IMR-90 (cell line): Measurements from ENCODE around the gene HOXA13. TPM values are rescaled to one million over a fixed set of nuclear protein-coding genes. Genes with fewer than 3 reads are reported as not detected.

Experiments used
- ATAC-seq: fragments of 200-7000 bp; cut with Tn5 transposase; 2 replicates; pipeline ENCODE4 v1.9.1; 2020; ENCODE audit warnings: low read depth, mild to moderate bottlenecking, moderate library complexity
- BruUV-seq: library from RNA; stranded (reverse); fragments of 400-500 nt; replicated peaks from 2 replicates; lab custom pipeline; 2021; lab: Mats Ljungman, UMichigan
- CTCF ChIA-PET: fragments of 300-600 bp; formaldehyde crosslinking; extraction: SDS; loops from one replicate; lab custom pipeline; 2021; ENCODE audit warnings: antibody characterized with exemption; lab: Yijun Ruan, JAX
- POLR2A ChIA-PET: fragments of 300-600 bp; sonication (Branson Sonifier 250); formaldehyde crosslinking; loops from one replicate; lab custom pipeline; 2022; ENCODE audit warnings: antibody characterized with exemption; ENCODE audit not compliant: unreplicated experiment; lab: Charles Lee
- DNase-seq: peaks from one replicate; pipeline ENCODE4 v3.0.0; 2013
- H2AFZ ChIP-seq: replicated peaks from 2 replicates; pipeline ENCODE3; 2013; ENCODE audit warnings: low read length, mild to moderate bottlenecking; ENCODE audit not compliant: poor library complexity
- H2AK5ac ChIP-seq: 2 replicates; pipeline ENCODE4 v1.6.1; 2013; ENCODE audit warnings: low read depth, low read length, inconsistent platforms
- H2AK9ac ChIP-seq: replicated peaks from 2 replicates; pipeline ENCODE3; 2013; ENCODE audit warnings: mild to moderate bottlenecking, low read depth, low read length, moderate library complexity; ENCODE audit not compliant: poor library complexity
- H2BK120ac ChIP-seq: 2 replicates; pipeline ENCODE4 v1.6.1; 2013; ENCODE audit warnings: low read depth, low read length, inconsistent platforms
- H2BK15ac ChIP-seq: 3 replicates; pipeline ENCODE4 v1.6.1; 2013; ENCODE audit warnings: low read depth, low read length, inconsistent platforms
- H2BK20ac ChIP-seq: 2 replicates; pipeline ENCODE4 v1.6.1; 2013; ENCODE audit warnings: low read depth, mild to moderate bottlenecking, inconsistent platforms, low read length, moderate library complexity
- H2BK5ac ChIP-seq: 2 replicates; pipeline ENCODE4 v1.6.1; 2013; ENCODE audit warnings: mild to moderate bottlenecking, low read depth, low read length, inconsistent platforms; ENCODE audit not compliant: poor library complexity, severe bottlenecking
- H3K14ac ChIP-seq: replicated peaks from 2 replicates; pipeline ENCODE4 v1.6.1; 2013; ENCODE audit warnings: low read depth, low read length, inconsistent platforms
- H3K18ac ChIP-seq: 2 replicates; pipeline ENCODE4 v1.6.1; 2013; ENCODE audit warnings: low read depth, low read length, control low read depth
- H3K23ac ChIP-seq: 2 replicates; pipeline ENCODE4 v1.6.1; 2013; ENCODE audit warnings: low read depth, low read length, inconsistent platforms
- H3K27ac ChIP-seq: 2 replicates; pipeline ENCODE4 v1.5.1; 2013; ENCODE audit warnings: mild to moderate bottlenecking, control low read depth, low read length; ENCODE audit not compliant: insufficient read depth
- H3K27me3 ChIP-seq: 2 replicates; pipeline ENCODE4 v1.6.1; 2013; ENCODE audit warnings: low read length; ENCODE audit not compliant: control insufficient read depth, insufficient read depth
- H3K36me3 ChIP-seq: 2 replicates; pipeline ENCODE4 v1.6.1; 2013; ENCODE audit warnings: low read length, mixed read lengths; ENCODE audit not compliant: control insufficient read depth, insufficient read depth
- H3K4ac ChIP-seq: 2 replicates; pipeline ENCODE4 v1.6.1; 2013; ENCODE audit warnings: low read depth, low read length, inconsistent platforms
- H3K4me1 ChIP-seq: 2 replicates; pipeline ENCODE4 v1.6.1; 2013; ENCODE audit warnings: low read length, mixed read lengths; ENCODE audit not compliant: control insufficient read depth, insufficient read depth
- H3K4me2 ChIP-seq: 2 replicates; pipeline ENCODE4 v1.6.1; 2013; ENCODE audit warnings: low read depth, mild to moderate bottlenecking, control low read depth, low read length, moderate library complexity
- H3K4me3 ChIP-seq: 2 replicates; pipeline ENCODE4 v1.5.1; 2013; ENCODE audit warnings: low read depth, mild to moderate bottlenecking, control low read depth, low read length, moderate library complexity; ENCODE audit not compliant: insufficient read depth
- H3K56ac ChIP-seq: 2 replicates; pipeline ENCODE4 v1.6.1; 2013; ENCODE audit warnings: low read length, inconsistent platforms; ENCODE audit not compliant: insufficient read depth; ENCODE audit errors: extremely low read depth
- H3K79me1 ChIP-seq, 2 experiments: 2 replicates each; pipeline ENCODE4 v1.6.1; 2013; ENCODE audit warnings: low read length in 2 of 2, inconsistent platforms in 1 of 2, low read depth in 1 of 2
- H3K9ac ChIP-seq: 2 replicates; pipeline ENCODE4 v1.6.1; 2013; ENCODE audit warnings: low read depth, low read length, control low read depth
- H3K9me1 ChIP-seq: 2 replicates; pipeline ENCODE4 v1.6.1; 2013; ENCODE audit warnings: low read length, inconsistent platforms; ENCODE audit not compliant: insufficient read depth
- H3K9me3 ChIP-seq: 2 replicates; pipeline ENCODE4 v1.6.1; 2013; ENCODE audit warnings: low read length; ENCODE audit not compliant: control insufficient read depth, insufficient read depth
- H4K20me1 ChIP-seq: 2 replicates; pipeline ENCODE4 v1.6.1; 2013; ENCODE audit warnings: low read length, inconsistent platforms; ENCODE audit not compliant: insufficient read depth
- H4K5ac ChIP-seq: 2 replicates; pipeline ENCODE4 v1.6.1; 2013; ENCODE audit warnings: mild to moderate bottlenecking, low read depth, low read length, control low read depth
- H4K8ac ChIP-seq, 2 experiments: 2 replicates each; pipeline ENCODE4 v1.6.1; 2013; ENCODE audit warnings: low read depth in 2 of 2, low read length in 2 of 2, control low read depth in 1 of 2, inconsistent platforms in 1 of 2
- H4K91ac ChIP-seq: 2 replicates; pipeline ENCODE4 v1.6.1; 2013; ENCODE audit warnings: low read depth, low read length, inconsistent platforms; ENCODE audit not compliant: insufficient read depth
- BHLHE40 ChIP-seq: fragments of 150-350 bp; IDR thresholded peaks from 2 replicates; pipeline ENCODE4 v1.6.1; 2016; ENCODE audit warnings: mild to moderate bottlenecking, low read depth, low read length
- CEBPB ChIP-seq: IDR thresholded peaks from 2 replicates; pipeline ENCODE4 v1.6.1; 2012; ENCODE audit warnings: low read depth, low read length, improper control_type of control experiment
- FOS ChIP-seq: fragments of 150-350 bp; IDR thresholded peaks from 2 replicates; pipeline ENCODE4 v1.6.1; 2016; ENCODE audit warnings: low read depth, low read length
- MAFK ChIP-seq: IDR thresholded peaks from 2 replicates; pipeline ENCODE4 v1.6.1; 2012; ENCODE audit warnings: low read depth, low read length, improper control_type of control experiment
- MAZ ChIP-seq: IDR thresholded peaks from 2 replicates; pipeline ENCODE4 v1.6.1; 2012; ENCODE audit warnings: low read depth, mild to moderate bottlenecking, low read length, improper control_type of control experiment, moderate library complexity, borderline replicate concordance
- MXI1 ChIP-seq: IDR thresholded peaks from 2 replicates; pipeline ENCODE4 v1.6.1; 2012; ENCODE audit warnings: low read depth, mild to moderate bottlenecking, low read length, moderate library complexity, borderline replicate concordance
- NFE2L2 ChIP-seq: fragments of 150-350 bp; IDR thresholded peaks from 2 replicates; pipeline ENCODE4 v1.6.1; 2016; ENCODE audit warnings: low read depth, mild to moderate bottlenecking, low read length
- POLR2A ChIP-seq: IDR thresholded peaks from 2 replicates; pipeline ENCODE4 v1.6.1; 2012; ENCODE audit warnings: mild to moderate bottlenecking, low read depth, low read length
- RAD21 ChIP-seq: IDR thresholded peaks from 2 replicates; pipeline ENCODE4 v1.6.1; 2012; ENCODE audit warnings: low read length, improper control_type of control experiment
- RCOR1 ChIP-seq: IDR thresholded peaks from 2 replicates; pipeline ENCODE4 v1.6.1; 2012; ENCODE audit warnings: mild to moderate bottlenecking, low read length, improper control_type of control experiment; ENCODE audit not compliant: insufficient replicate concordance
- RFX5 ChIP-seq: IDR thresholded peaks from 2 replicates; pipeline ENCODE4 v1.8.0; 2012; ENCODE audit warnings: low read depth, mild to moderate bottlenecking, low read length, moderate library complexity
- SMC3 ChIP-seq: fragments of 150-350 bp; IDR thresholded peaks from 2 replicates; pipeline ENCODE4 v1.6.1; 2016; ENCODE audit warnings: low read depth, mild to moderate bottlenecking, antibody characterized with exemption, low read length, moderate library complexity
- whole genome bisulfite sequencing, 2 experiments: methylation state at CpG; one replicate each; pipeline versions ENCODE4 v1.1.5 to v1.1.7; 2013; ENCODE audit warnings: missing lambda C conversion rate in 2 of 2; ENCODE audit not compliant: insufficient read length in 1 of 2; ENCODE audit errors: extremely low coverage in 2 of 2; 5-methylcytosine and 5-hydroxymethylcytosine counted together
- dilution Hi-C: fragments of 300-500 bp; cut with HindIII; formaldehyde crosslinking; loops from one replicate; pipeline ENCODE4 v1.14.3; 2018; ENCODE audit warnings: low sequenced_read_pairs; ENCODE audit not compliant: unreplicated experiment
- in situ Hi-C: fragments of 300-500 bp; cut with MboI; formaldehyde crosslinking; loops from 3 replicates; pipeline ENCODE4 v1.14.3; 2019; ENCODE audit warnings: low sequenced_read_pairs, inconsistent platforms, mixed read lengths
- intact Hi-C: fragments of 100-400 bp; cut with micrococcal nuclease; formaldehyde crosslinking; loops from 2 replicates; pipeline ENCODE4 v1.10.0; 2022
- polyA plus RNA-seq, 3 experiments: library from polyadenylated mRNA; depleted of rRNA; stranded (reverse); fragments of >200 nt; gene quantifications; 2 replicates each; pipeline ENCODE4 v1.2.3, GENCODE V29; 2012; ENCODE audit warnings: low replicate concordance in 1 of 3
- total RNA-seq: library from RNA; depleted of rRNA; stranded (reverse); fragments of >200 nt; gene quantifications from 2 replicates; pipeline ENCODE4 v1.2.3, GENCODE V29; 2012
- TF ChIP-seq, protein P1 (sequence below): fragments of 150-350 bp; IDR thresholded peaks from 2 replicates; pipeline ENCODE4 v1.6.1; 2017; ENCODE audit warnings: mild to moderate bottlenecking, antibody characterized with exemption, low read length, low read depth
- TF ChIP-seq, protein P2 (sequence below): fragments of 150-350 bp; IDR thresholded peaks from 2 replicates; pipeline ENCODE4 v1.6.1; 2016; ENCODE audit warnings: low read depth, mild to moderate bottlenecking, low read length, moderate library complexity, borderline replicate concordance
- TF ChIP-seq, protein P3 (sequence below): conservative IDR thresholded peaks from 2 replicates; pipeline ENCODE4 v1.5.1; 2012; ENCODE audit warnings: mild to moderate bottlenecking, low read depth, low read length, improper control_type of control experiment

HOXA13 gene
- total and polyA plus RNA-seq, 2 of the 4 experiments (the other 2 are of a cell fraction), result not detected

DNA sequence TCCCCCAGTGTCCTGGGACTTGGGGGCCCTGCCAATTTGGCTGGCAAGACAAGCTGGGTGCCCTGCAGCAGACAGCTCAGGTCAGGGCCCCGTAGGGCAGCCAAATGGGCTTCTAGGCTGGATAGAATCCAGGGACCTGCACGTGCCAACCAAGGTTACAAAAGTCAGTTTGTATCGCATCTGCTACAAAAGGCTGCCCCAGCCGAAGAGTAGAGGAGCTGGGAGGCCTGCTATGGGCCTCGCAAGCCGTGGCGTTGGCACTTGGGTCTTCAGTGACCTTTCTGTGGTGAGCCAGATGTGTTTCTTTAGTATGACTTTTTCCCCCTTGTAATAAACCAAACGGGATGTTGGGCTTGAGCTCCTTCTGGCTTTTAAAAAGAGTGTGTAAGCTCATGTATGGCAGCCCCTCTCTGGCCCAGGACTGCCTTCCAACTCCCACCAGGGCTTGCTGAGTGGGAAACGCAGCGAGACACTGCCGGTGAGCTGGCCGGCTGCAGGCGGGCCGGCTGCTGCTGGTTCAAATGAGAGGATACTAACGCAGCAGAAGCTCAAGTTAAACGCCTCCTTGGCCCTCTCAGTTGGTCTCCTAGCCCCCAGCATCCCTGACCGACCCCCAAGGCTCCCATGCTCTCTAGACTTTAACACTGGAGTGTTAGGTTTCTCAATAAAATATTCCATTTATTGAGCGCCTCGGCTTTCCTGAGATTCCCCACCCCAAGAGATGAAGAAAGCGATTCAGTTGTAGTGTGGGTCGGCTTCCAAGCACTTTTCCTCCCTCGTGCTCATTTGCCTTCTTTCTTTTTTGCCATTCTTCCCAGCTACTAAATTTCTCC, 22.7 kb downstream of the HOXA13 start:
- Histone ChIP-seq H3K36me3 (no peaks in the 10 kb centered on the region), H2AFZ (no peak overlapping the region), H2BK120ac (no peak overlapping the region), H3K27ac (no peak overlapping the region), H3K23ac (no peak overlapping the region), H3K9me1 (no peaks in the 10 kb centered on the region), H4K20me1 (0 out of 2 replicates have a peak, but pooled peaks cover 7% of the 10 kb centered on the region), H4K5ac (no peak overlapping the region), H3K79me1 (no peaks in the 10 kb centered on the region), H3K56ac (no peak overlapping the region), H3K4me1 (no peaks in the 10 kb centered on the region; the same call in 1 of the 2 replicates), H2BK5ac (no peak overlapping the region), H2AK9ac (no peak overlapping the region), H2BK15ac (no peak overlapping the region), H3K4me3 (no peak overlapping the region), H3K18ac (no peak overlapping the region), H3K27me3 (peaks cover 88% of the 10 kb centered on the region), H4K8ac (no peak overlapping the region), H2BK20ac (no peak overlapping the region), H3K4me2 (no peak overlapping the region), H3K9me3 (peaks cover 4% of the 10 kb centered on the region; the same call in 1 of the 2 replicates), H3K4ac (no peak overlapping the region), H3K9ac (no peak overlapping the region), H4K91ac (no peak overlapping the region), H2AK5ac (no peak overlapping the region), H3K14ac (no peak overlapping the region)
- POLR2A ChIA-PET, result no interaction called here
- DNase-seq, result no peak
- intact Hi-C loops, result no loop called here
- CTCF ChIA-PET, result interaction anchor here (1.3 kb wide), 1 partner anchor 322 kb away, joined by 4 read pairs; no protein-coding TSS in a partner anchor
- in situ Hi-C loops, result no loop called here
- no peak for ATAC-seq
- no TSS peak for BruUV-seq
- dilution Hi-C loops, result no loop called here
- WGBS, 2 experiments, result 80% methylated on average over 1 of the region's 22 CpGs; no CpG with 5 or more reads in 1 of the 2 experiments
- TF ChIP-seq, protein P1, sequence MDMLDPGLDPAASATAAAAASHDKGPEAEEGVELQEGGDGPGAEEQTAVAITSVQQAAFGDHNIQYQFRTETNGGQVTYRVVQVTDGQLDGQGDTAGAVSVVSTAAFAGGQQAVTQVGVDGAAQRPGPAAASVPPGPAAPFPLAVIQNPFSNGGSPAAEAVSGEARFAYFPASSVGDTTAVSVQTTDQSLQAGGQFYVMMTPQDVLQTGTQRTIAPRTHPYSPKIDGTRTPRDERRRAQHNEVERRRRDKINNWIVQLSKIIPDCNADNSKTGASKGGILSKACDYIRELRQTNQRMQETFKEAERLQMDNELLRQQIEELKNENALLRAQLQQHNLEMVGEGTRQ, result no peak
- no peak for TF ChIP-seq CEBPB
- TF ChIP-seq RAD21, result no peak
- TF ChIP-seq MAZ, result no peak
- TF ChIP-seq, protein P2, sequence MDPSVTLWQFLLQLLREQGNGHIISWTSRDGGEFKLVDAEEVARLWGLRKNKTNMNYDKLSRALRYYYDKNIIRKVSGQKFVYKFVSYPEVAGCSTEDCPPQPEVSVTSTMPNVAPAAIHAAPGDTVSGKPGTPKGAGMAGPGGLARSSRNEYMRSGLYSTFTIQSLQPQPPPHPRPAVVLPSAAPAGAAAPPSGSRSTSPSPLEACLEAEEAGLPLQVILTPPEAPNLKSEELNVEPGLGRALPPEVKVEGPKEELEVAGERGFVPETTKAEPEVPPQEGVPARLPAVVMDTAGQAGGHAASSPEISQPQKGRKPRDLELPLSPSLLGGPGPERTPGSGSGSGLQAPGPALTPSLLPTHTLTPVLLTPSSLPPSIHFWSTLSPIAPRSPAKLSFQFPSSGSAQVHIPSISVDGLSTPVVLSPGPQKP, result no peak
- no peak for TF ChIP-seq NFE2L2
- TF ChIP-seq SMC3, result no peak
- TF ChIP-seq, protein P3, sequence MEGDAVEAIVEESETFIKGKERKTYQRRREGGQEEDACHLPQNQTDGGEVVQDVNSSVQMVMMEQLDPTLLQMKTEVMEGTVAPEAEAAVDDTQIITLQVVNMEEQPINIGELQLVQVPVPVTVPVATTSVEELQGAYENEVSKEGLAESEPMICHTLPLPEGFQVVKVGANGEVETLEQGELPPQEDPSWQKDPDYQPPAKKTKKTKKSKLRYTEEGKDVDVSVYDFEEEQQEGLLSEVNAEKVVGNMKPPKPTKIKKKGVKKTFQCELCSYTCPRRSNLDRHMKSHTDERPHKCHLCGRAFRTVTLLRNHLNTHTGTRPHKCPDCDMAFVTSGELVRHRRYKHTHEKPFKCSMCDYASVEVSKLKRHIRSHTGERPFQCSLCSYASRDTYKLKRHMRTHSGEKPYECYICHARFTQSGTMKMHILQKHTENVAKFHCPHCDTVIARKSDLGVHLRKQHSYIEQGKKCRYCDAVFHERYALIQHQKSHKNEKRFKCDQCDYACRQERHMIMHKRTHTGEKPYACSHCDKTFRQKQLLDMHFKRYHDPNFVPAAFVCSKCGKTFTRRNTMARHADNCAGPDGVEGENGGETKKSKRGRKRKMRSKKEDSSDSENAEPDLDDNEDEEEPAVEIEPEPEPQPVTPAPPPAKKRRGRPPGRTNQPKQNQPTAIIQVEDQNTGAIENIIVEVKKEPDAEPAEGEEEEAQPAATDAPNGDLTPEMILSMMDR, result no peak
- TF ChIP-seq RFX5, result no peak
- TF ChIP-seq BHLHE40, result no peak
- TF ChIP-seq MXI1, result no peak
- TF ChIP-seq RCOR1, result no peak
- no peak for TF ChIP-seq FOS
- TF ChIP-seq MAFK, result no peak
- TF ChIP-seq POLR2A, result no peak
